Measurements from ENCODE around the gene APBB2. TPM values are rescaled to one million over a fixed set of nuclear protein-coding genes. Genes with fewer than 3 reads are reported as not detected.
"Not testable (repeated sequence)": the region's sequence is repeated elsewhere in the genome, so short reads cannot be mapped to it uniquely, and the experiment has no call there.

Gene APBB2
- polyA plus RNA-seq, 4 donors, result 53.4 to 101 (median 54.3) TPM

GRCh38 chr4:41069838-41070237, 144.5 kb downstream of the APBB2 start:
- no peak for DNase-seq (ENCODE audit: low read depth in 4 of 4, low spot score in 3 of 4)

- DNase-seq (ENCODE audit: low read depth in 4 of 4, low spot score in 3 of 4), result peak; percentile 27 to 55 (median 46)
These were observed 145.1 kb downstream of the APBB2 start for GRCh38 chr4:41069257-41069656.

DNA sequence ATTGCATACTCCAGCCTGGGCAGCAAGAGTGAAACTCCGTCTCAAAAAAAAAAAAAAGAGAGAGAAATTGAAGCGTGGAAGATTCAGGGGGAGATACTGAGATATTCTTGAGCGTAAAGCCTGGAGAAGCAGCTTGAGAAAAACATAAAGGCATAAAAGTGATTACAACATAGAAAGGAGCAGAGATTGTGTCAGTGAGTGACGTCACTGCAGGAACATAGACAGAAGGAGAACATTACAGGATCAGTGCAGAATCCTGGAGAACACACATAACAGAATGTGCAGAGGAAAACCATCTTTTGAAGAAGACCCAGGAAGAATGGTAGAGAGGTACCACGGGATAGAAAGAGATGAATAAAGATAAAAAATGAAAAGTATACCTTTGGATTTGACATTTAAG, 147.0 kb downstream of the APBB2 start:
- no peak for DNase-seq (ENCODE audit: low read depth in 4 of 4, low spot score in 3 of 4)

- no peak for DNase-seq (ENCODE audit: low read depth in 4 of 4, low spot score in 3 of 4)
These were observed 148.3 kb downstream of the APBB2 start for GRCh38 chr4:41066049-41066448.

DNA sequence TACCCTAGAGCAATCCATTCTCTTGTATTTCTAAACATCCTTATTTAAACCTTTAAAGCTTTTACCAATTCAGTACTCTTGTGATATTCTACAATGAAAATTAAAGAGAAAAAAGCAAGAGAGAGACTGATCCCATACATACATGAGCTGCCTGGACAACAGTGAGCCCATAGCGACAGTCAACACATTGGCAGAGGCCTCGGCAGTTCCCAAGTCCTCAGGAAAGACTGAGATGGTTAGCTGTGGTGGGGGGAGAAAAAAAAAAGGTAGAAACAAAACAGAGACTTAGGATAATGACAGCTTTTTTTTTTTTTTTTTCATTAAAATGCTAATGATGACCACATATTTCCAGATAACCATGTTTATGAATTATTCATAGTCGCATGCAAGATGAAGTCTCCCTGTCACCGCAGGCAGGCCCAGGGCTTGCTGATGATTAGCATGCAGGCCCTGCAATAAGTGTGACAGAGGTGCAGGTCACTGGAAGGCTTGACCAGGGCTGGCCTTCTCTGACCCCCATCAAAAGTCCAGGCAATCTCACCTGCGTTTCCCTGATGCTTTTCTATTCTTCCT, 148.8 kb downstream of the APBB2 start:
- no peak for DNase-seq (ENCODE audit: low read depth in 4 of 4, low spot score in 3 of 4)

- no peak for DNase-seq (ENCODE audit: low read depth in 4 of 4, low spot score in 3 of 4)
These were observed 149.4 kb downstream of the APBB2 start for GRCh38 chr4:41064953-41065352.

- DNase-seq (ENCODE audit: low read depth in 4 of 4, low spot score in 3 of 4), result no peak
These were observed 152.7 kb downstream of the APBB2 start for GRCh38 chr4:41061482-41062185.

- no peak for DNase-seq (ENCODE audit: low read depth in 4 of 4, low spot score in 3 of 4)
These were observed 153.7 kb downstream of the APBB2 start for GRCh38 chr4:41060352-41061334.

DNA sequence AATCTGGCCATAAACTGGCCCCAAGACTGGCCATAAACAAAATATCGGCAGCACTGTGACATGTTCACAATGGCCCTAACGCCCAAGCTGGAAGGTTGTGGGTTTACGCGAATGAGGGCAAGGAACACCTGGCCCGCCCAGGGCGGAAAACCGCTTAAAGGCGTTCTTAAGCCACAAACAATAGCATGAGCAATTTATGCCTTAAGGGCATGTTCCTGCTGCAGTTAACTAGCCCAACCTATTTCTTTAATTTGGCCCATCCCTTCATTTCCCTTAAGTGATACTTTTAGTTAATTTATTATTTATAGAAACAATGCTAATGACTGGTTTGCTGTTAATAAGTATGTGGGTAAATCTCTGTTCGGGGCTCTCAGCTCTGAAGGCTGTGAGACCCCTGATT, 154.9 kb downstream of the APBB2 start:
- DNase-seq (ENCODE audit: low read depth in 4 of 4, low spot score in 3 of 4), result not testable (repeated sequence)

DNA sequence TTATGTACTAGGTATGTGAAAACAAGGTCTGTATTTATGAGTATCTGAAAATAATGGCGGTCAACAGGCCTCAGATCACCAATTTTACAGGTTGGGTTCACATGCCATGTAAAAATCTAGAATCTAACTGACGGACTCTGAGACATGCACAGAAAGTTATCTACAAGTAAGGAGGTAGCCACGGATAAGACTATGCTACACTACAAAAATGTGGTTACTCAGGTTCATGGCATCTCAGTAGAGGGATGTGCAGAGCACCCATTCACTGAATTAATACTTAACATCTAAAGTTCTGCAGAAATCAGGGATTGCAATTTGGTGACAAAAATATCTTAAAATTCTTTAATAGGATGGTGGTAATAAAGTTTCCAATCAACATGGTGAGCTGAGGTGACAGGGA, 155.9 kb downstream of the APBB2 start:
- no peak for DNase-seq (ENCODE audit: low read depth in 4 of 4, low spot score in 3 of 4)

DNA sequence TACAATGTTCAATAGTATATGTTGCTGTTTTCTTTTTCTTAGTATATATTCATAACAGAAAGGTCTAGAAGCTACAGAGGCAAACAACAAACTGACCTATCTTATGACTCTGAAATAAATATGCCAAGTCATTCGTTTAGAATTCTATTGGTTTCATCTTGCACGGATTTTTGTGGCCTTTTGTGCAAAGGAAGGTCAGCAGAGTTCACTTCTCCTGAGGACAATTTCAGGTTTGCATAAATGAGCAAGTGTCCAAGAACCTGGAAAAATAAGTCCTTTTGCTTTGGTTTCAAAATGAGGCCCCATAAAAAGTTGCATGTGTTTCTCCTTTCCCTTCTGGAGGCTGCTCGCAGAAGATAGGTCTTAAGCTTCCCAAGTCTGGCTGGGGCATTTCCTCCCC, 156.9 kb downstream of the APBB2 start:
- no peak for DNase-seq (ENCODE audit: low read depth in 4 of 4, low spot score in 3 of 4)

DNA sequence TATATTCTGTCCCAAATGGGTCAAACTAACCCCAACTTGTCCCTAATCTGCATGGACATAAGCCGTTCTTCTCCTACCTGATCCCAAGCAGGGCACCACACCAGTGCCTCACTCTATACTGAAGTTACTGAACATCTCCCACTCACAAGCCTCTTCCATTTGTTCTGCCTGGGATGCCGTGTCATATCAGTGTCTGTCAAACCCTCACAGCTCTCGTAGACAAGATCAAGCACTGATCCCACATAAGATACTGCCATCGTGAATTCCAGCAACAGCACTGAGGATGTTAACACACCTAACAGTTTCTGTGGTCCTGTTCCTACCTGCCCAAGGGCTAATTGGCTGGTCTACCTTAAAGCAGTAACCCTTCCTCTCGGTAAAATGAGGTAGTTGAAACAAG, 162.1 kb downstream of the APBB2 start:
- no peak for DNase-seq (ENCODE audit: low read depth in 4 of 4, low spot score in 3 of 4)

DNA sequence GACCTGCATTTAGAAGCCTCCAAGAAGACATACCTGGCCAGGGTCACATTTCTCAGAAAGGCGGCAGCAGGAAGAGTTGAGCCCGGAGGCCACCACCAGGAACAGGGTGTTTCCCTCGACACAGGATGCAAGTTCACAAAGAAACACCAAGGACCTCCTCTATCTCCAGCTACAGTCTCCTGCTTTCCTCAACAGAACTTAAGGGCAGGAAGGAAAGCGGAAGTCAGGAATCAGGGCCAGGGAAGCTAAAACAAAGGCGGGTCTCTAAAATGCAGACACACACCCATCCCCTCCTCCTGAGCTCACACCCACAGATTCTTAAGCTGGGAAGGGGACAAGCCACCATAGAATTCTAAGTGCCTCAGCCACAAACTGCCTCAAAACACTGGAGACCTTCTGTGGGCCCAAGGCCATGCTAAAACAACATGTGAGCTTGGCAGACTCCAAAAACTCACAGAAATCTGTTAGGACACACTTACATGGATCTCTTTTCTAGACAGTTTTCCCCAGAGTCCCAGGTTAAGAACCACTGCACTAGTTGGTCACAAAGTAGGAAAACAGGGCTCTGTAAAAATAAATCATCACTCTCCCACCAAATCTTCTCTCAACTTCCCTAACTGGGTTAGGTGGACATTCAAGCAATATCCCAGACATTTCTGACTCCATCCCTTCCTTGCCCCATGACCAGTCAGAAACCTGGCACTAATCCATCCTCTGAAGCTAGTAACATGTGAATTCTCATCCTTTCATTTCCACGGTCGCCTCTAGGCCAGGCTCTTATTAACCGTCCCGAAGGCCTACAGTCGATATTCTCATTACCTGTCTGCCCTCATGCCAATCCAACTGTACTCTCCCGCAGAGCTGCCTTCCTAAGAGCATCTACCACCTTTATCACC, 163.2 kb downstream of the APBB2 start:
- DNase-seq (ENCODE audit: low read depth in 4 of 4, low spot score in 3 of 4), result no peak

- DNase-seq (ENCODE audit: low read depth in 4 of 4, low spot score in 3 of 4), result no peak
These were observed 164.2 kb downstream of the APBB2 start for GRCh38 chr4:41050116-41050515.

GRCh38 chr4:41049176-41049575, 165.2 kb downstream of the APBB2 start:
- DNase-seq (ENCODE audit: low read depth in 4 of 4, low spot score in 3 of 4), result not testable (repeated sequence)

GRCh38 chr4:41044791-41045190, 169.6 kb downstream of the APBB2 start:
- DNase-seq (ENCODE audit: low read depth in 4 of 4, low spot score in 3 of 4), result no peak

DNA sequence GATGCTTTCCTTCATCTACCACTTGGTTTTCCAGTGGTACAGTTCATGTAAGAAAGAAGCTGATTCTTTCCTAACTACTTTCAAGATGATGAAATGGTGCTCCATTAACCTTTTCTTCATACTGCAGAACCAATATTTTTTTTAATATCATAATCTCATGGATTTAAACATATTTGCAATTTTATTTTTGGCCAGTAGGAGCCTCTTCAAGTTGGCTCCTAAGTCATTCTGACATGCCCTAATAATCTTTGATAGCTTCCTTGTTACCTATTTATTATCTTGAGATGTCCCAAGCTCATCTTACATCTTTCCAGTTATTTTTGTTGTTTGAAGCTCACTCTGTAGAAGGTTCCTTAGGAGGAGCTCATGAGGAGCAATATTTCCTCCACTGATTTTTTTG, 170.2 kb downstream of the APBB2 start:
- DNase-seq (ENCODE audit: low read depth in 4 of 4, low spot score in 3 of 4), result no peak

DNA sequence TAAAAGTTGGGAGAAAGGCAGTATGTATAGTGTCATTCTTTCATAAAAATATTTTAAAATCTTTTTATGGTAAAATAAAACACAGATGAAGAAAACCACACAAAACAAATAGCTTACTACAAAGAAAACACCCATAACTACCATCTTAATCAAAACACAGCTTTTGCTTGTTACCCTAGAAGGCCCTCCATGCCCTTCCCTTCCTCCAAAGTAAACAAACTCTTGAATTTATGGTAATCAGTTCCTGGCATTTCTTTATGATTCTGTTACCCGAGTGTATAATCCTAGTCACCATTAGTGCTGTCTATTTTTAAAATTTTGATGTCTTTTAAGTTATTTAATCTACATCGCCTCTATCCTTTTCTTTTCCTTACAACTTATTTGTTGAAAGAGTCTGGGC, 170.9 kb downstream of the APBB2 start:
- no peak for DNase-seq (ENCODE audit: low read depth in 4 of 4, low spot score in 3 of 4)

GRCh38 chr4:41041551-41041950, 172.8 kb downstream of the APBB2 start:
- no peak for DNase-seq (ENCODE audit: low read depth in 4 of 4, low spot score in 3 of 4)

GRCh38 chr4:41039317-41039716, 175.0 kb downstream of the APBB2 start:
- no peak for DNase-seq (ENCODE audit: low read depth in 4 of 4, low spot score in 3 of 4)
